ENCODE data around the gene HMG20A.
A peak's percentile ranks its signal among the peaks of the same experiment; 100 is the strongest.
"Not testable (repeated sequence)": the region's sequence is repeated elsewhere in the genome, so short reads cannot be mapped to it uniquely, and the experiment has no call there.

HMG20A gene

GRCh38 chr15:77420610-77421369, at the start of gene HMG20A:
Gene HMG20A, plus strand, starts transcription at chr15:77420888. Its CDS starts 37,520 bp downstream, at chr15:77458408.
- peak; percentile 24 to 46 for DNase-seq (ENCODE audit: low read depth in 2 of 2)

- DNase-seq (ENCODE audit: low read depth in 2 of 2): no peak
Observed at GRCh38 chr15:77371850-77372563, 48.7 kb upstream of the HMG20A start.

DNA sequence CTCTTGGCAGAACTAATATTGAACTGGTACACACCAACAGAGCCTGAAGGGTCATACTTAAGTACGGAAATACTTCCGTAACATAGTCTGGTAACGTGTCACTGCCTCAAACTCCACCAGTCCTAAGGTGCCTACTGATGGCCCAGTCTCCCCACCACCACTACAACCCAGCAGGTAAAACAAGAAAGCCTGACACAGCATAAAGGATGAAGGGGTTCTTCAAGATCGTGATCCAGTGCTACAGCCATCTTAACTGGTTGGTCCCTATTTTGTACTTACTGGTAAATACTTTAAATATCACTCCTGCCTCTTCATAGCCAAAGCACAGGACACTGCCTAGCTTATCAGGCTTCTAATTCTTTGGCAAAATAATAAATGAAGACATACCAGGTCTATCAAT, 47.2 kb upstream of the HMG20A start:
- DNase-seq (ENCODE audit: low read depth in 2 of 2): no peak

DNA sequence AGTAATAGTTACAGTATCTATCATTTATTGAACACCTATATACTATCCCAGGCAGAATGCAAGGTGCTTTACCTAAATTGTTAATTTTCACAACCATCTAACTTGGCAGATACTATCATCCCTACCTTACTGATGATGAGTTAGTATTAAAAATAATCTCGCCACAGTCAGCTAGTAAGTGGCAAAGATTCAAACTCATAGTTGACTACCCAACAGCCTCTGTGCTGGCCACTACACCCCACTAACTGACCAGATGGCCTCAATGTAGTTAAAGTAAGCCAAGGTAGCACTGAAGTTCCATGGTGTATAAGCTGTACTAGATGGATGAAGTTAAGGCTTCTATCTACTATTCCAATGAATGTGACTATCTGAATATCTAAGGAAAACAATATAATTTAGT, 45.6 kb upstream of the HMG20A start:
- no peak for DNase-seq (ENCODE audit: low read depth in 2 of 2)

DNA sequence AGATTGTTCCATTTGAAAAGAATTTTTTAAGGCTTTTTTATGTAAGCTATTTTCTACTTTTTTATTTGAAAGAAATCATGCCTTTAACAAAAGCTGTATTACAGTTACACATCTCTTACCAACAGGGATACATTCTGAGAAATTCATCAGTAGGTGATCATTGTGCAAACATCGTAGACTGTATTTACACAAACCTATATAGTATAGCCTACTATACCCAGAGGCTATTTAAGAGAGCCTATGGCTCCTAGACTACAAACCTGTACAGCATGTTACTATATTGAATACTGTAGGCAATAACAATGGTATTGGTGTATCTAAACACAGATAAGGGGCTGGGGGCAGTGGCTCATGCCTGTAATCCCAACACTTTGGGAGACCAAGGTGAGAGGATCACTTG, 43.9 kb upstream of the HMG20A start:
- DNase-seq (ENCODE audit: low read depth in 2 of 2): no peak

DNA sequence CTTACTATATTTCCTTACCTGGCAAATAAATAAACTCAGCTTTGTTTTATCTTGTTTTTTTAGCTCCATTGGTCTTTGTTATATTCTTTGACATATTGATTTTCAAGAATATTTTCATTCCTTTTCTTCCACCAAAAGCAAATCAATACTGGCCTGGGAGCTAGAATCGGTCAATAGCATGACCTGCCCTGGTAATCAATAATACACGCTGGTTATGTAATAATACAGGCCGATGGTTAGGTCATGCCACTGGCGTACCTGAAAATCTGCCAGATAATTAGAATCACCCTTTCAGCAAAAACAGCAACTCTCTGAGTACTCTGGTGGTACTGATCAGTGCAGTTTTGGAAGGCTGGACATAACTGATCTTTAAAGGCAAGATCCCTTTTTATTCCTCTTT, 40.7 kb upstream of the HMG20A start:
- DNase-seq (ENCODE audit: low read depth in 2 of 2): no peak

DNA sequence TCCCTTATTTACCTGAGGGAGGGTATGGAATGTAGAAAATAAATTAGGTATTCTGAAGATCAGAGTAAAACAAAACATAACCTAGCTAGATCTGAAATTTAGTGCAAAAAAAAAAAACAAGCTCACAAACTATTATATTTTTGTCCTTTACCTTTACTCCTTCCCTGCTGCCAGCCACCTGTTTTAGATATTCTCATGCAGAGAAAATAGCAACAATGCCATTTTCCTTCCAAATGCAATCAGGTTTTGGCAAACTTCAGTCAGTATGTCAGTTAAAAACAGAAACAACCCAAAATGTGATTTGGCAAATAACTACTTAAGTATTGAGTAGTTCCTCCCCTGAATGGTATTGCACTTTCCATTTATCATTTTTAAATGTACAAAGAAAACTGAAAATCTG, 36.6 kb upstream of the HMG20A start:
- no peak for DNase-seq (ENCODE audit: low read depth in 2 of 2)

DNA sequence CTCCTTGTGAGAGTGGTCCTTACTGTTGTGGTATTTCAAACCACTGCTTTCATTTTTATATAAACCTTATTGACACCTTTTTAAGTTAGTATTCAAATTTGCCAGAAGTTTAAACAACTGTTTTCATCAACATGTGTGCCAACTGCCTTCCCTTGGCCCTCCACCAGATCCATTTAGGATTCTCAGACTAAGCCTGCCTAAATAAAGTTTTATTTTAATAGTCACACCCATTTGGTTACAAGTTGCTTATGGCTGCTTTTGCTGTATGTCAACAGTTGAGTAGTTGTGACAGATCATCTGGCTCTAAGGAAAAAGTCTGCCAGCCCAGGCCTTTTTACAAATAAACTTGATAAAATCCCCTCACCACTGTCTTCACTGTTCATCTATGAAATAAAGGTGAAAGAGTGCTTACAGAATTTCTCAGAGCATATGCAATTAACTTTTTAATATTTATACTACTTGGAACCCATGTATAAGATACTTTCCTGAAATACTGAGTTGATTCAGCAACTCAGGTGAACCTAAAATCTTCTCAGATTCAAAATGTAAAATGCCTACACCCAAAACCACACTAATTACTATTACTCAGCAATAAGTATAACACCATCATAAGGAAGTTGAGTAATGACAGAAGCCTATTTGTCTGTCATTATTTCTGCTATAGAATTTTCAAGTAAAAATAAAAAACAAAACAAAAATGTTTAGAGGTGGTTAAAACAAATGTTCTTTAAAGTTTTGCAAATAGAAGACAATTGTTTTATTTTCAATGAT, 35.9 kb upstream of the HMG20A start:
- no peak for DNase-seq (ENCODE audit: low read depth in 2 of 2)

- no peak for DNase-seq (ENCODE audit: low read depth in 2 of 2)
Observed at GRCh38 chr15:77386626-77387025, 34.1 kb upstream of the HMG20A start.

- DNase-seq (ENCODE audit: low read depth in 2 of 2): no peak
Observed at GRCh38 chr15:77387365-77388105, 33.2 kb upstream of the HMG20A start.

GRCh38 chr15:77391372-77391951, 29.2 kb upstream of the HMG20A start:
- DNase-seq (ENCODE audit: low read depth in 2 of 2): no peak

- DNase-seq (ENCODE audit: low read depth in 2 of 2): no peak
Observed at GRCh38 chr15:77392762-77393470, 27.8 kb upstream of the HMG20A start.

GRCh38 chr15:77393471-77393840, 27.2 kb upstream of the HMG20A start:
- no peak for DNase-seq (ENCODE audit: low read depth in 2 of 2)

- no peak for DNase-seq (ENCODE audit: low read depth in 2 of 2)
Observed at GRCh38 chr15:77395013-77395774, 25.5 kb upstream of the HMG20A start.

- no peak for DNase-seq (ENCODE audit: low read depth in 2 of 2)
Observed at GRCh38 chr15:77396692-77397091, 24.0 kb upstream of the HMG20A start.

DNA sequence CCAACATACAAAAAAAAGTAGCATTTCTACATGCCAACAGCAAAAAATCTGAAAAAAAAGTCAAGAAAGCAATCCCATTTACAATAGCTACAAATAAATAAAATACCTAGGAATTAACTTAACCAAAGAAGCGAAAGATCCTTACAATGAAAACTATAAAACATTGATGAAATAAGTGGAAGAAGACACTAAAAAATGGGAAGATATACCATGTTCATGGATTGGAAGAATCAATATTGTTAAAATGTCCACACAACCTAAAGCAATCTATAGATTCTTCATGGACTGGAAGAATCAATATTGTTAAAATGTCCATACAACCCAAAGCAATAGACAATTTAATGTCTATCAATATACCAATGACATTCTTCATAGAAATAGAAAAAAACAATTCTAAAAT, 21.8 kb upstream of the HMG20A start:
- no peak for DNase-seq (ENCODE audit: low read depth in 2 of 2)

- no peak for DNase-seq (ENCODE audit: low read depth in 2 of 2)
Observed at GRCh38 chr15:77400258-77400657, 20.4 kb upstream of the HMG20A start.

DNA sequence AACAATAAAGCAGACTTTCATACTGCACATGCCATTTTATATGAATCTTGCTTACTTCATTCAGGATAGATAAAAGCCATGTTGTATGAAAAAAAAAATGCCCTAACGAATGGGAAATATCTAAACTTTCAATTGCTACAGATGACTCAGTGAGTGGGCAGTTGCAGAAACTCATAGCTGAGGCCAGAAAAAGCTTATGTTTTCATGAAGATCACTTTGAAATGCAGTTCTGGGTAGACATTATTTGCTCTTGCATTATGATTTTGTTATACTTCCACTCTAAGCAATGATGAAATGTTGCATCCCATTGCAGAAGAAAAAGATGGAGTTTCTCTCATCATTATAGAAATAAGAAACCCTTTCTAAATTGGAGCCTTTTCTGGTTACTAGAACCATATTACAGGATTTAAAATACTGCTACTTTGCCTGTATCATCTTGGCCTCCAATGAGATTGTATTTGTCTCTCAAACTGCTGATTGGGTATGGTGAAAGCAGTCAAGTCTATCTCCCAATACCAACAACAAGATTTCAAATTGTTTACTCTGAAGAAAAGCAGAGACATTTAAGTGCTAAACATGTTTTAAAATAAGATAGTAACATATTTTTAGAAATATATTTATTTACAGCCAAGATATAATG, 17.8 kb upstream of the HMG20A start:
- no peak for DNase-seq (ENCODE audit: low read depth in 2 of 2)

DNA sequence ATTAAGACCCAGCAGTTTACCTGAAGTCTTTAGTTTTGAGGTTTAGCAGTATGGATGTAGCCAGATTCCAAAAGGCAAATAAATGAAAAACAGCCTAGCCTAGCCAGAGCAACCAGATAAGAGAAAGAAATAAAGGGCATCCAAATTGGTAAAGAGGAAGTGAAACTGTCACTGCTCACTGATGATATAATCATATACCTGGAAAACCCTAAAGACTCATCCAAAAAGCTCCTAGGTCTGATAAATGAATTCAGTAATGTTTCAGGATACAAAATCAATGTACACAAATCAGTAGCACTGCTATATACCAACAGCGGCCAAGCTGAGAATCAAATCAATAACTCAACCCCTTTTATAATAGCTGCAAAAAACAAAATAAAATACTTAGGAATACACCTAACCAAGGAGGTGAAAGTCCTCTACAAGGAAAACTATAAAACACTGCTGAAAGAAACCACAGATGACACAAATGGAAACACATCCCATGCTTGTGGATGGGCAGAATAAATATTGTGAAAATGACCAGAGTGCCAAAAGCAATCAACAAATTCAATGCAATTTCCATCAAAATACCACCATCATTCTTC, 14.4 kb upstream of the HMG20A start:
- DNase-seq (ENCODE audit: low read depth in 2 of 2): not testable (repeated sequence)
